Panc1 (cell line): ENCODE measurements around the gene FBLN2. TPM values are rescaled to one million over a fixed set of nuclear protein-coding genes. Genes with fewer than 3 reads are reported as not detected.

Source experiments
- ATAC-seq: fragments of 200-7000 bp; cut with Tn5 transposase; 2 replicates; pipeline ENCODE4 v1.9.1; 2020; ENCODE audit warnings: mild to moderate bottlenecking, moderate library complexity
- BruUV-seq: library from RNA; stranded (reverse); fragments of 400-500 nt; replicated peaks from 2 replicates; lab custom pipeline; 2021; lab: Mats Ljungman, UMichigan
- CTCF ChIA-PET: fragments of 300-600 bp; sonication (Branson Sonifier 250); formaldehyde crosslinking; loops from one replicate; lab custom pipeline; 2022; ENCODE audit warnings: antibody characterized with exemption; lab: Charles Lee
- POLR2A ChIA-PET: fragments of 300-600 bp; sonication (Branson Sonifier 250); formaldehyde crosslinking; loops from one replicate; lab custom pipeline; 2022; ENCODE audit warnings: antibody characterized with exemption; lab: Charles Lee
- DNase-seq: peaks from one replicate; pipeline ENCODE4 v3.0.0-alpha.2; 2010; ENCODE audit warnings: low read depth, low spot score
- H3K27ac ChIP-seq: 2 replicates; pipeline ENCODE4 v1.5.1; 2011; ENCODE audit warnings: mild to moderate bottlenecking, low read length, inconsistent platforms
- H3K27me3 ChIP-seq: fragments of 200-500 bp; sonication (Bioruptor generic); 2 replicates; pipeline ENCODE4 v1.6.0; 2014; ENCODE audit warnings: low read length, inconsistent platforms; ENCODE audit not compliant: control insufficient read depth, insufficient read depth
- H3K36me3 ChIP-seq: fragments of 200-500 bp; sonication (Bioruptor generic); 2 replicates; pipeline ENCODE4 v1.5.1; 2014; ENCODE audit warnings: inconsistent platforms, mild to moderate bottlenecking, low read length, moderate library complexity; ENCODE audit not compliant: control insufficient read depth, insufficient read depth
- H3K4me1 ChIP-seq: 2 replicates; pipeline ENCODE4 v1.5.1; 2011; ENCODE audit warnings: inconsistent platforms, mild to moderate bottlenecking, low read length, moderate library complexity; ENCODE audit not compliant: control insufficient read depth, insufficient read depth
- H3K4me3 ChIP-seq, 2 experiments: 2 replicates each; pipeline ENCODE4 v1.5.1; 2011 to 2012; ENCODE audit warnings: low read depth in 2 of 2, low read length in 2 of 2, mild to moderate bottlenecking in 2 of 2, inconsistent platforms in 1 of 2, moderate library complexity in 1 of 2
- H3K9me3 ChIP-seq: fragments of 200-500 bp; sonication (Bioruptor generic); 2 replicates; pipeline ENCODE4 v1.5.1; 2014; ENCODE audit warnings: low read depth, mild to moderate bottlenecking, inconsistent platforms, low read length, moderate library complexity; ENCODE audit not compliant: control insufficient read depth, insufficient read depth
- POLR2AphosphoS5 ChIP-seq: IDR thresholded peaks from 2 replicates; pipeline ENCODE4 v1.6.1; 2012; ENCODE audit warnings: mild to moderate bottlenecking, low read depth, low read length, moderate library complexity
- SIN3A ChIP-seq: IDR thresholded peaks from 2 replicates; pipeline ENCODE4 v1.6.1; 2012; ENCODE audit warnings: low read depth, mild to moderate bottlenecking, low read length, moderate library complexity, borderline replicate concordance; ENCODE audit not compliant: insufficient read depth
- TCF7L2 ChIP-seq: IDR thresholded peaks from 2 replicates; pipeline ENCODE4 v1.6.1; 2011; ENCODE audit warnings: mild to moderate bottlenecking, low read depth, low read length, inconsistent platforms
- in situ Hi-C: cut with HindIII; loops from 2 replicates; pipeline ENCODE4 v1.10.0; 2016; ENCODE audit warnings: low sequenced_read_pairs, low pct_unique_long_range_greater_than_20kb
- intact Hi-C: fragments of 100-400 bp; cut with micrococcal nuclease; formaldehyde crosslinking; loops from one replicate; pipeline ENCODE4 v1.10.0; 2022; ENCODE audit not compliant: unreplicated experiment
- total RNA-seq: library from RNA; stranded (reverse); gene quantifications from one replicate; pipeline ENCODE4 v1.2.1, GENCODE V29; 2021; ENCODE audit not compliant: unreplicated experiment
- TF ChIP-seq, protein P1 (sequence below): fragments of 450-650 bp; IDR thresholded peaks from 2 replicates; pipeline ENCODE4 v1.5.1; 2017; ENCODE audit warnings: mild to moderate bottlenecking
- TF ChIP-seq, protein P2 (sequence below), 2 experiments: IDR thresholded peaks; 2 replicates each; pipeline ENCODE4 v1.6.1; 2011 to 2012; ENCODE audit warnings: low read depth in 2 of 2, control low read depth in 1 of 2, low read length in 1 of 2, mild to moderate bottlenecking in 1 of 2, moderate library complexity in 1 of 2; ENCODE audit not compliant: insufficient read depth in 1 of 2

Gene FBLN2
- total RNA-seq, 1 experiment from 2014 or later: 0.44 TPM

DNA sequence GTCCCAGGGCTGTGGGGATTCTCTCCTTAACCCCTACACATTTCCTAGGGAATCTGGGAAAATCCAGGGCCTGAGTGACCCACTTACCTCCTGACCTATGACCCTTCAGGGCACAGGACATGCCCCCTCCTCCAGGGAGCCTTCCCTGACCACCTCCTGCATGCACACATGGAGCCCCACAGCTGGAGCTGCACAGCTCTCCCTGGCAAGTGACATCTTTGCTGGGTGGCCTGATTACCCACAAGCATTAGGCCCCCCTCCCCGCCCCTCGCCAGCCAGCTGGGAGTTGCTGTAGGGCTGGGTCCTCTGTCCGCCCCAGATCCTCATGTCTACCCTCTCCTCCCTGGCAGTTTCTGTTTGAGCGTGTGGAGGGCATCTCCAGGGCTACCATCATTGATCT lies 47.4 kb upstream of the FBLN2 start:
- CTCF ChIA-PET: no interaction called here
- H3K4me1 ChIP-seq: peaks cover 3% of the 10 kb centered on the region
- H3K27ac ChIP-seq: no peak overlapping the region
- POLR2A ChIA-PET: no interaction called here
- TF ChIP-seq, protein P1, sequence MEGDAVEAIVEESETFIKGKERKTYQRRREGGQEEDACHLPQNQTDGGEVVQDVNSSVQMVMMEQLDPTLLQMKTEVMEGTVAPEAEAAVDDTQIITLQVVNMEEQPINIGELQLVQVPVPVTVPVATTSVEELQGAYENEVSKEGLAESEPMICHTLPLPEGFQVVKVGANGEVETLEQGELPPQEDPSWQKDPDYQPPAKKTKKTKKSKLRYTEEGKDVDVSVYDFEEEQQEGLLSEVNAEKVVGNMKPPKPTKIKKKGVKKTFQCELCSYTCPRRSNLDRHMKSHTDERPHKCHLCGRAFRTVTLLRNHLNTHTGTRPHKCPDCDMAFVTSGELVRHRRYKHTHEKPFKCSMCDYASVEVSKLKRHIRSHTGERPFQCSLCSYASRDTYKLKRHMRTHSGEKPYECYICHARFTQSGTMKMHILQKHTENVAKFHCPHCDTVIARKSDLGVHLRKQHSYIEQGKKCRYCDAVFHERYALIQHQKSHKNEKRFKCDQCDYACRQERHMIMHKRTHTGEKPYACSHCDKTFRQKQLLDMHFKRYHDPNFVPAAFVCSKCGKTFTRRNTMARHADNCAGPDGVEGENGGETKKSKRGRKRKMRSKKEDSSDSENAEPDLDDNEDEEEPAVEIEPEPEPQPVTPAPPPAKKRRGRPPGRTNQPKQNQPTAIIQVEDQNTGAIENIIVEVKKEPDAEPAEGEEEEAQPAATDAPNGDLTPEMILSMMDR: no peak
- no peak for TF ChIP-seq TCF7L2
- TF ChIP-seq, protein P2, sequence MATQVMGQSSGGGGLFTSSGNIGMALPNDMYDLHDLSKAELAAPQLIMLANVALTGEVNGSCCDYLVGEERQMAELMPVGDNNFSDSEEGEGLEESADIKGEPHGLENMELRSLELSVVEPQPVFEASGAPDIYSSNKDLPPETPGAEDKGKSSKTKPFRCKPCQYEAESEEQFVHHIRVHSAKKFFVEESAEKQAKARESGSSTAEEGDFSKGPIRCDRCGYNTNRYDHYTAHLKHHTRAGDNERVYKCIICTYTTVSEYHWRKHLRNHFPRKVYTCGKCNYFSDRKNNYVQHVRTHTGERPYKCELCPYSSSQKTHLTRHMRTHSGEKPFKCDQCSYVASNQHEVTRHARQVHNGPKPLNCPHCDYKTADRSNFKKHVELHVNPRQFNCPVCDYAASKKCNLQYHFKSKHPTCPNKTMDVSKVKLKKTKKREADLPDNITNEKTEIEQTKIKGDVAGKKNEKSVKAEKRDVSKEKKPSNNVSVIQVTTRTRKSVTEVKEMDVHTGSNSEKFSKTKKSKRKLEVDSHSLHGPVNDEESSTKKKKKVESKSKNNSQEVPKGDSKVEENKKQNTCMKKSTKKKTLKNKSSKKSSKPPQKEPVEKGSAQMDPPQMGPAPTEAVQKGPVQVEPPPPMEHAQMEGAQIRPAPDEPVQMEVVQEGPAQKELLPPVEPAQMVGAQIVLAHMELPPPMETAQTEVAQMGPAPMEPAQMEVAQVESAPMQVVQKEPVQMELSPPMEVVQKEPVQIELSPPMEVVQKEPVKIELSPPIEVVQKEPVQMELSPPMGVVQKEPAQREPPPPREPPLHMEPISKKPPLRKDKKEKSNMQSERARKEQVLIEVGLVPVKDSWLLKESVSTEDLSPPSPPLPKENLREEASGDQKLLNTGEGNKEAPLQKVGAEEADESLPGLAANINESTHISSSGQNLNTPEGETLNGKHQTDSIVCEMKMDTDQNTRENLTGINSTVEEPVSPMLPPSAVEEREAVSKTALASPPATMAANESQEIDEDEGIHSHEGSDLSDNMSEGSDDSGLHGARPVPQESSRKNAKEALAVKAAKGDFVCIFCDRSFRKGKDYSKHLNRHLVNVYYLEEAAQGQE (IDR thresholded peaks at IDR 0.05; ENCODE audit: insufficient read depth in 1 of 2, low read depth in 2 of 2, low read length in 1 of 2): no peak
- TF ChIP-seq POLR2AphosphoS5: no peak
- TF ChIP-seq SIN3A: no peak
- in situ Hi-C loops: no loop called here
- DNase-seq (no peak), ATAC-seq (no peak)
- intact Hi-C loops: no loop called here
- no peaks in the 10 kb centered on the region for H3K27me3 ChIP-seq
- no TSS peak for BruUV-seq
- H3K9me3 ChIP-seq: no peaks in the 10 kb centered on the region
- H3K4me3 ChIP-seq: no peak overlapping the region
- no peaks in the 10 kb centered on the region for H3K36me3 ChIP-seq

DNA sequence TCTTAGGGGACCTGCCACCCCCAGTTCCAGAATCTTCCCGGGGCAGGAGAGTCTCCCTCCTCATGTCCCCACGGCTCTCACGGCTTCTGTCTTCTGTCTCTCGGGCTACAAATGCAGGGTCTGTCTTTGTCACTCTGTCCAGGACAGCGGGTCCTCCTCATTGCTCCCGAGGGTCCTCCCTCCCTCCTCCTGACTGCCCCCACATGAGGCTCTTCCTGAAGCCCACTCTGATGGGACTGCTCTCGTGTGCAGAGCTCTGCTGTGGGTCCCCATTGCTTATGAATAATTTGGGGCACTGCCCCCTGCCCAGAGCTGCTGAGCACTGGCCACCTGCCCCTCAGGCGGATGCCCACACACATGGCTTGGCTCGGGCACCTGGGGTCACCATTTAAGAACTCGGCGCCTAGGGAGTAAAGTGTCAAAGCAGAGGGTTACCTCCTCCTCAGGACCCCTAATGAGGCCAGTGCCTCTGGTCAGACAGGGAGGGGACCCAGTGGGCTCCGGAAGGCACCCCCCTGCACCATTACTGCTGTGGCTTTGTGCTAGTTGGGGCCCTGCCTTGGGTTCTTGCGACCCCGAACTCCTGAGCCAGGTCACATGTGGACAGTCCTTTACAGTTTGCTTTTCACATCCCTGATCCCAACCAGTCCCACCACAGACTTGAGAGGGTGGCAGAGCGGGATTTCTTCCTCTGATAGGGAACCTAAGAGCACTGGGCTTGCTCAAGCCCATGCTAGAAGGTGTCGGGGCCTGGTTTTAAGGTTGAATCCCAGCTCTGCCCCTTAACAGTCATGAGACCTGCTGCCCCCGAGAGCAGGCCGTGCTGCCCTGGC lies 46.8 kb upstream of the FBLN2 start:
- Histone ChIP-seq H3K27me3 (no peaks in the 10 kb centered on the region), H3K4me1 (peaks cover 4% of the 10 kb centered on the region), H3K4me3 (no peak overlapping the region), H3K36me3 (no peaks in the 10 kb centered on the region), H3K9me3 (no peaks in the 10 kb centered on the region), H3K27ac (no peak overlapping the region)
- DNase-seq: no peak
- no TSS peak for BruUV-seq
- no peak for ATAC-seq
- ChIA-PET POLR2A (no interaction called here), CTCF (interaction anchor here (0.5 to 1.7 kb wide), 2 partner anchors 84 to 146 kb away, joined by 7 to 12 read pairs; no protein-coding TSS in a partner anchor)
- in situ Hi-C loops: no loop called here
- intact Hi-C loops: no loop called here
- TF ChIP-seq TCF7L2 (no peak), POLR2AphosphoS5 (no peak), SIN3A (no peak)
- TF ChIP-seq, protein P2 (IDR thresholded peaks at IDR 0.05; ENCODE audit: insufficient read depth in 1 of 2, low read depth in 2 of 2, low read length in 1 of 2): no peak
- TF ChIP-seq, protein P1: no peak
